GM12891 (cell line): ENCODE results near the gene PXDN.
"Not testable (repeated sequence)": the region's sequence is repeated elsewhere in the genome, so short reads cannot be mapped to it uniquely, and the experiment has no call there.

Experiments used
- DNase-seq: peaks from one replicate; pipeline ENCODE4 v3.0.0; 2011; ENCODE audit warnings: low spot score; ENCODE audit not compliant: insufficient read length
- FAIRE-seq: peaks from 2 replicates; lab custom pipeline; 2011; peaks lifted over from hg19 to GRCh38; lab: Jason Lieb, UNC
- PAX5 ChIP-seq: IDR thresholded peaks from 2 replicates; pipeline ENCODE4 v1.6.1; 2011; ENCODE audit warnings: low read length, moderate library complexity, mild to moderate bottlenecking; ENCODE audit not compliant: insufficient read depth, severe bottlenecking
- POLR2A ChIP-seq: IDR thresholded peaks from 2 replicates; pipeline ENCODE4 v1.6.1; 2011; ENCODE audit warnings: low read depth, low read length, control low read depth
- POLR2AphosphoS5 ChIP-seq: IDR thresholded peaks from 2 replicates; pipeline ENCODE4 v1.6.1; 2011; ENCODE audit warnings: low read depth, low read length, control low read depth
- POU2F2 ChIP-seq: IDR thresholded peaks from 2 replicates; pipeline ENCODE4 v1.6.1; 2011; ENCODE audit warnings: low read depth, mild to moderate bottlenecking, control low read depth, low read length, moderate library complexity
- SPI1 ChIP-seq: IDR thresholded peaks from 2 replicates; pipeline ENCODE4 v1.6.1; 2011; ENCODE audit warnings: low read depth, low read length, control low read depth
- TAF1 ChIP-seq: IDR thresholded peaks from 2 replicates; pipeline ENCODE4 v1.6.1; 2011; ENCODE audit warnings: low read depth, low read length, control low read depth

The PXDN gene

DNA sequence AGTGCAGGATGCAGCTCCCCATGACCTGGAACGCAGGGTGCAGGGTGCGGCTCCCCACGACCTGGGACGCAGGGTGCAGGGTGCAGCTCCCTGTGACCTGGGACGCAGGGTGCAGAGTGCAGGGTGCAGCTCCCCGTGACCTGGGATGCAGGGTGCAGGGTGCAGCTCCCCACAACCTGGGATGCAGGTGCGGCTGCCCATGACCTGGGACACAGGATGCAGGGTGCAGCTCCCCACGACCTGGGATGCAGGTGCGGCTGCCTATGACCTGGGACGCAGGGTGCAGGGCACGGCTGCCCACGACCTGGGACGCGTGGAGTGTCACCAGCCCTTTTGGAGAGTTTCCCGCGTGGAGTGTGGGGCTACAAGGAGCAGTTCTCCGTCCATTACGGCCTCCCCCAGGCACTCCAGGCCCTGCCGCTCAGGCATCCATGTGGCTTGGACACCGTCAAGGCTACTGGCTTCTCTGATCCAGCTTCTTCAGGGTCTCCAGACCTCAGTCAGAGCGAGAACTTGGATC lies 38.7 kb downstream of the PXDN start:
- no peak for TF ChIP-seq POLR2A
- TF ChIP-seq POU2F2, result no peak
- FAIRE-seq (no peak), DNase-seq (no peak)

DNA sequence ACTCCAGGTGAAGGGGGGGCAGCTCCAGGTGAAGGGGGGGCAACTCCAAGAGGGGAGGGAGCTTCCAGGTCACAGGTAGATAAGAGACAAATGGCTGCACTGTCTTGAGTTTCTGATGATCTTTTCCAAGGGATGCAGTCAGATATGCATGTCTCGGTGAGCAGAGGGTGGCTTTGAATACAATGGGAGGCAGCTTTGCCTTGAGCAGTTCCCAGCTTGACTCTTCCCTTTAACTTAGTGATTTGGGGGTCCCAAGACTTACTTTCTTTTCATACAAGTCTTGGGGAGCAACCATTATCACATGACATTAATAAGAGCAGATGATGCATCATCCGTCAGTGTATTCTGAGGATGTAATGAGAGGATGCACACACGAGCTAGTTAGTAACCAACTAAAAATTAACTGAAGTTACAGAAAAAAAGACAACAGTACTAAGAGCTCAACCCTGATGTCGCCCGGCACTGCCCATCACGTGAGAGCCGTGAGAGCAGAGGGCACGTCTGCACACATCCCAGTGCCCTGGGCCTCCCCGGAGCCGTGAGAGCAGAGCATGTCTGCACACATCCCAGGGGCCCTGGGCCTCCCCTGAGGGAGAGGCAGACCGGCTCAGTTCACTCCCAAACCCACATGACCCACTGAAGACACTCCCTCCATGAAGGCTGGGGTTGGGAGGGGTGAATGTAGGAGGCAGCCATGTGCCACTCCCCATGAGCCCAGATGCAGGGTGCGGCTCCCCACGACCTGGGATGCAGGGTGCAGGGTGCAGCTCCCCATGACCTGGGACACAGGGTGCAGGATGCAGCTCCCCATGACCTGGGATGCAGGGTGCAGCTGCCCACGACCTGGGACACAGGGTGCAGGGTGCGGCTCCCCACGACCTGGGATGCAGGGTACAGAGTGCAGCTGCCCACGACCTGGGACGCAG lies 39.4 kb downstream of the PXDN start:
- TF ChIP-seq TAF1 (no peak), POLR2AphosphoS5 (no peak), POU2F2 (no peak), SPI1 (no peak), POLR2A (no peak), PAX5 (no peak)
- FAIRE-seq (no peak), DNase-seq (no peak)

- FAIRE-seq, result no peak
- TF ChIP-seq POLR2A (no peak), POLR2AphosphoS5 (no peak), PAX5 (no peak), SPI1 (no peak), TAF1 (no peak), POU2F2 (no peak)
- no peak for DNase-seq
Observed at GRCh38 chr2:1702186-1702565, 42.1 kb downstream of the PXDN start.

GRCh38 chr2:1701556-1702185 lies 42.6 kb downstream of the PXDN start:
- FAIRE-seq (no peak), DNase-seq (no peak)
- TF ChIP-seq SPI1 (no peak), POLR2AphosphoS5 (no peak), POU2F2 (no peak), PAX5 (no peak), TAF1 (no peak), POLR2A (no peak)

DNA sequence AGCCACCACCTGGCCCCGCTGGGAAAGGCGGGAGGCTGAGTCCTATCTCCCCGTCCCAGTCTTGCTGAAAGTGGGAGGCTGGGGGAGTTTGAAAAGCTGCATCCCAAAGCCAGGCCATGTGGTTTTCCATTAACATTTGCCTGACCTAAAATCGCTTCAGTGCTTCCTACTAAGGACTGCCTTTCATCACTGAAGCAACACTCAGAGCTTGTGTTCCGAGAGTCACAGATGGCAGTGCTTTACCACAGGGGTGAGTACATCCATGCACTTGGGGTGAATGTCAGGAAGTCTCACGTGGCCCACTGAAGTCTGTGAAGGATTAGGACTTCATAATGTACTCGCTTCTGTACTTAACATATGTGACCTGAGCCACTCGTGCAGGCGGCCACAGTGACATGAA lies 43.3 kb downstream of the PXDN start:
- TF ChIP-seq POLR2A (no peak), PAX5 (no peak), TAF1 (no peak), POU2F2 (no peak), POLR2AphosphoS5 (no peak), SPI1 (no peak)
- no peak for FAIRE-seq
- no peak for DNase-seq

GRCh38 chr2:1700427-1700826 lies 43.9 kb downstream of the PXDN start:
- DNase-seq, FAIRE-seq: not testable (repeated sequence)

DNA sequence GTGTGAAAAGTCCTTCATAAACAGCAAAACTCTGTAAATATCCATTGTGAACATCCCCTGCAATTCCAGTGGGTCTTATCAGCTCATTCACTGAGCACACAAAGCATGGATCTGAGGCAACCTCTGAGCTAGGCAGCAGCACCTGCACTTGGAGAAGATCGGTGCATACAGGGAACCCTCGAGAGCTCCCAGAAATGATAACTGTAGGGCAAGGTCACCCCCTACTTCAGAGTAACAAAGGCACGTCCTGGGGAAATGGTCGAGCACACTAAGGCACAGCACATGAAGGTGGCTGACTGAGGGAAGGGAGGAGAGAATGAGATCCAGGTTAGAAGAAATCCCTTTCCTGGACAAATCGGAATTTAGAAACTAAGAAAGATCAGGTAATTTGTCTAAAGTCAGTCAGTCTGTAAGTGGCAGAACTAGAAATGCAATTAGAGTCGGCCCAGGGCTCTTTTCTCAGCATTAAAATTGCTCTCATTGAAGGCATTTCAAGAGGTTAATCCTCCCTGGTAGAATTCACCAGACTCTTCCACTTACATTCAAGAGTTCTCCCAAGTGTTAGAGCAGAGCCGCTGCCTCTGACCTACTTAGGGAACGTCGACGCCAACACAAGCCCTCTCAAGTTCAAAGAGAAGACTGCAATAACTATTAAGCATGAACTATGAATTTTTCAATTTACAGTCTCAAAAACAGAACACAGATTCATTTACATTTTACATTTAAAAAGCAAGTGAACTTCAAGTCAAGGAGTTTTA lies 45.9 kb downstream of the PXDN start:
- no peak for DNase-seq
- no peak for FAIRE-seq
- TF ChIP-seq POU2F2 (no peak), POLR2AphosphoS5 (no peak), TAF1 (no peak), SPI1 (no peak)

DNA sequence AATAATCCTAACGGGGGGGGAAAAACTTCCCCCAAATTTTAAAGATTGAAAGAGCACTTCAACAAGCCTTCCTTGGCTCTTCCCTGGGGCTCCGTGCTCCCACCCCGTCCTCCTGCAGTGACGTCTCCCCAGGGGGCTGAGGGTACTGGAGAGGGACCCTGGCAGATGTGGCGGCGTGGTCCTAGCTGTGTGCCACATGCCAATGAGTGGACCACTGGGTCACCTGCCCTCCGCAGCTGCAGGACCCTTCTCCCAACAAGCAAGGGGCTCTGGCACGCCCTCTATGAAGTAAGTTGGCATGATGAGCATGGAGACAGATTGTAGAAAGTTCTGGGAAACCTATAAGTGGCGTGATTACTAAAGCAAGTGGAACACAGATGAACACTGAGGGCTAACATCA lies 46.7 kb downstream of the PXDN start:
- FAIRE-seq (no peak), DNase-seq (no peak)
- TF ChIP-seq PAX5 (no peak), POLR2AphosphoS5 (no peak), TAF1 (no peak), SPI1 (no peak), POU2F2 (no peak), POLR2A (no peak)

GRCh38 chr2:1696472-1696871 lies 47.8 kb downstream of the PXDN start:
- DNase-seq (no peak), FAIRE-seq (no peak)
- TF ChIP-seq POLR2AphosphoS5 (no peak), TAF1 (no peak), PAX5 (no peak), SPI1 (no peak), POLR2A (no peak), POU2F2 (no peak)
